ENCODE measurements around the gene CREB5. TPM values are rescaled to one million over a fixed set of nuclear protein-coding genes. Genes with fewer than 3 reads are reported as not detected.

The CREB5 gene
- total RNA-seq, 2 experiments from 2014 or later: not detected

- ChIA-PET CTCF (no interaction called here), POLR2A (no interaction called here)
Observed at GRCh38 chr7:28570970-28571288, 158.6 kb downstream of the CREB5 start.

GRCh38 chr7:28571405-28571804 is 159.1 kb downstream of the CREB5 start:
- ChIA-PET POLR2A (no interaction called here), CTCF (no interaction called here)

GRCh38 chr7:28572321-28573058 is 160.2 kb downstream of the CREB5 start:
- ChIA-PET CTCF (no interaction called here), POLR2A (no interaction called here)

GRCh38 chr7:28573059-28573553 is 160.8 kb downstream of the CREB5 start:
- POLR2A ChIA-PET: no interaction called here
- CTCF ChIA-PET: no interaction called here

GRCh38 chr7:28573651-28574301 is 161.5 kb downstream of the CREB5 start:
- ChIA-PET CTCF (no interaction called here), POLR2A (no interaction called here)

- CTCF ChIA-PET: no interaction called here
- POLR2A ChIA-PET: no interaction called here
Observed at GRCh38 chr7:28575241-28575643, 162.9 kb downstream of the CREB5 start.

GRCh38 chr7:28576656-28577055 is 164.3 kb downstream of the CREB5 start:
- POLR2A ChIA-PET: no interaction called here

GRCh38 chr7:28579571-28579970 is 167.3 kb downstream of the CREB5 start:
- ChIA-PET POLR2A (no interaction called here), CTCF (no interaction called here)

More at GRCh38 chr7:28576656-28577055, 164.3 kb downstream of the CREB5 start:
- CTCF ChIA-PET: no interaction called here

GRCh38 chr7:28580665-28581064 is 168.3 kb downstream of the CREB5 start:
- ChIA-PET POLR2A (no interaction called here), CTCF (no interaction called here)

- POLR2A ChIA-PET: no interaction called here
- CTCF ChIA-PET: no interaction called here
Observed at GRCh38 chr7:28581351-28581750, 169.0 kb downstream of the CREB5 start.

- CTCF ChIA-PET: no interaction called here
- POLR2A ChIA-PET: no interaction called here
Observed at GRCh38 chr7:28582226-28582625, 169.9 kb downstream of the CREB5 start.

GRCh38 chr7:28584235-28584634 is 171.9 kb downstream of the CREB5 start:
- CTCF ChIA-PET: no interaction called here
- POLR2A ChIA-PET: no interaction called here

GRCh38 chr7:28586736-28587135 is 174.4 kb downstream of the CREB5 start:
- CTCF ChIA-PET: no interaction called here

GRCh38 chr7:28587211-28587610 is 174.9 kb downstream of the CREB5 start:
- POLR2A ChIA-PET: no interaction called here

More at GRCh38 chr7:28586736-28587135, 174.4 kb downstream of the CREB5 start:
- POLR2A ChIA-PET: no interaction called here

GRCh38 chr7:28588602-28589001 is 176.3 kb downstream of the CREB5 start:
- CTCF ChIA-PET: no interaction called here
- POLR2A ChIA-PET: no interaction called here

More at GRCh38 chr7:28587211-28587610, 174.9 kb downstream of the CREB5 start:
- CTCF ChIA-PET: no interaction called here

- POLR2A ChIA-PET: no interaction called here
- CTCF ChIA-PET: no interaction called here
Observed at GRCh38 chr7:28591041-28591674, 178.8 kb downstream of the CREB5 start.

- ChIA-PET CTCF (no interaction called here), POLR2A (no interaction called here)
Observed at GRCh38 chr7:28591725-28592349, 179.5 kb downstream of the CREB5 start.

- ChIA-PET CTCF (no interaction called here), POLR2A (no interaction called here)
Observed at GRCh38 chr7:28592861-28593260, 180.5 kb downstream of the CREB5 start.

- CTCF ChIA-PET: no interaction called here
- POLR2A ChIA-PET: no interaction called here
Observed at GRCh38 chr7:28595076-28595475, 182.8 kb downstream of the CREB5 start.

- CTCF ChIA-PET: no interaction called here
- POLR2A ChIA-PET: no interaction called here
Observed at GRCh38 chr7:28595801-28596200, 183.5 kb downstream of the CREB5 start.
